ENCODE measurements around the gene CDYL2.

The CDYL2 gene

GRCh38 chr16:80591071-80591915 lies 213.1 kb downstream of the CDYL2 start:
- Histone ChIP-seq H3K36me3 (ENCODE audit: control insufficient read depth, insufficient read depth, low read length) (no peaks in the 10 kb centered on the region), H3K27ac (ENCODE audit: low read length) (no peak overlapping the region), H3K9me3 (ENCODE audit: control insufficient read depth, insufficient read depth, low read length) (no peaks in the 10 kb centered on the region; the same call in 1 of the 2 replicates), H3K27me3 (ENCODE audit: control insufficient read depth, insufficient read depth, low read length) (no peaks in the 10 kb centered on the region), H3K4me1 (ENCODE audit: control insufficient read depth, insufficient read depth, low read length) (no peaks in the 10 kb centered on the region), H3K4me3 (ENCODE audit: low read length) (no peak overlapping the region)
- no peak for DNase-seq (ENCODE audit: low read depth, low spot score)
- WGBS (ENCODE audit: insufficient coverage, insufficient read length): no CpG with 5 or more reads among the region's 7 CpGs

GRCh38 chr16:80587071-80587470 lies 217.3 kb downstream of the CDYL2 start:
- no peak for DNase-seq (ENCODE audit: low read depth, low spot score)
- no peak overlapping the region for H3K27ac ChIP-seq (ENCODE audit: low read length)
- no peaks in the 10 kb centered on the region for H3K27me3 ChIP-seq (ENCODE audit: control insufficient read depth, insufficient read depth, low read length)
- H3K4me1 ChIP-seq (ENCODE audit: control insufficient read depth, insufficient read depth, low read length): no peaks in the 10 kb centered on the region
- WGBS (ENCODE audit: insufficient coverage, insufficient read length): no CpG with 5 or more reads among the region's 4 CpGs
- no peaks in the 10 kb centered on the region; the same call in 1 of the 2 replicates for H3K9me3 ChIP-seq (ENCODE audit: control insufficient read depth, insufficient read depth, low read length)
- H3K36me3 ChIP-seq (ENCODE audit: control insufficient read depth, insufficient read depth, low read length): no peaks in the 10 kb centered on the region
- H3K4me3 ChIP-seq (ENCODE audit: low read length): no peak overlapping the region

GRCh38 chr16:80586476-80586875 lies 217.9 kb downstream of the CDYL2 start:
- H3K27ac ChIP-seq (ENCODE audit: low read length): no peak overlapping the region
- DNase-seq (ENCODE audit: low read depth, low spot score): no peak
- no peaks in the 10 kb centered on the region for H3K4me1 ChIP-seq (ENCODE audit: control insufficient read depth, insufficient read depth, low read length)
- H3K9me3 ChIP-seq (ENCODE audit: control insufficient read depth, insufficient read depth, low read length): no peaks in the 10 kb centered on the region; the same call in 1 of the 2 replicates
- H3K4me3 ChIP-seq (ENCODE audit: low read length): no peak overlapping the region
- H3K36me3 ChIP-seq (ENCODE audit: control insufficient read depth, insufficient read depth, low read length): no peaks in the 10 kb centered on the region
- H3K27me3 ChIP-seq (ENCODE audit: control insufficient read depth, insufficient read depth, low read length): no peaks in the 10 kb centered on the region

- Histone ChIP-seq H3K4me1 (ENCODE audit: control insufficient read depth, insufficient read depth, low read length) (no peaks in the 10 kb centered on the region), H3K27me3 (ENCODE audit: control insufficient read depth, insufficient read depth, low read length) (no peaks in the 10 kb centered on the region), H3K9me3 (ENCODE audit: control insufficient read depth, insufficient read depth, low read length) (no peaks in the 10 kb centered on the region; the same call in 1 of the 2 replicates), H3K36me3 (ENCODE audit: control insufficient read depth, insufficient read depth, low read length) (no peaks in the 10 kb centered on the region), H3K4me3 (ENCODE audit: low read length) (no peak overlapping the region), H3K27ac (ENCODE audit: low read length) (no peak overlapping the region)
- WGBS (ENCODE audit: insufficient coverage, insufficient read length): no CpG with 5 or more reads among the region's 4 CpGs
- no peak for DNase-seq (ENCODE audit: low read depth, low spot score)
These were observed 218.6 kb downstream of the CDYL2 start for GRCh38 chr16:80585764-80586163.

- Histone ChIP-seq H3K4me1 (ENCODE audit: control insufficient read depth, insufficient read depth, low read length) (no peaks in the 10 kb centered on the region), H3K4me3 (ENCODE audit: low read length) (no peak overlapping the region), H3K27me3 (ENCODE audit: control insufficient read depth, insufficient read depth, low read length) (no peaks in the 10 kb centered on the region), H3K27ac (ENCODE audit: low read length) (no peak overlapping the region), H3K9me3 (ENCODE audit: control insufficient read depth, insufficient read depth, low read length) (no peaks in the 10 kb centered on the region; the same call in 1 of the 2 replicates), H3K36me3 (ENCODE audit: control insufficient read depth, insufficient read depth, low read length) (no peaks in the 10 kb centered on the region)
- no peak for DNase-seq (ENCODE audit: low read depth, low spot score)
- no CpG with 5 or more reads among the region's 3 CpGs for WGBS (ENCODE audit: insufficient coverage, insufficient read length)
These were observed 220.9 kb downstream of the CDYL2 start for GRCh38 chr16:80583466-80583865.

- no peak overlapping the region for H3K27ac ChIP-seq (ENCODE audit: low read length)
- H3K4me1 ChIP-seq (ENCODE audit: control insufficient read depth, insufficient read depth, low read length): no peaks in the 10 kb centered on the region
- WGBS (ENCODE audit: insufficient coverage, insufficient read length): no CpG with 5 or more reads among the region's 10 CpGs
- H3K4me3 ChIP-seq (ENCODE audit: low read length): no peak overlapping the region
- no peak for DNase-seq (ENCODE audit: low read depth, low spot score)
- H3K9me3 ChIP-seq (ENCODE audit: control insufficient read depth, insufficient read depth, low read length): no peaks in the 10 kb centered on the region; the same call in 1 of the 2 replicates
- H3K27me3 ChIP-seq (ENCODE audit: control insufficient read depth, insufficient read depth, low read length): no peaks in the 10 kb centered on the region
- H3K36me3 ChIP-seq (ENCODE audit: control insufficient read depth, insufficient read depth, low read length): no peaks in the 10 kb centered on the region
These were observed 224.1 kb downstream of the CDYL2 start for GRCh38 chr16:80580109-80580832.

- no peak for DNase-seq (ENCODE audit: low read depth, low spot score)
- Histone ChIP-seq H3K36me3 (ENCODE audit: control insufficient read depth, insufficient read depth, low read length) (no peaks in the 10 kb centered on the region), H3K4me1 (ENCODE audit: control insufficient read depth, insufficient read depth, low read length) (no peaks in the 10 kb centered on the region), H3K4me3 (ENCODE audit: low read length) (no peak overlapping the region), H3K27ac (ENCODE audit: low read length) (no peak overlapping the region), H3K9me3 (ENCODE audit: control insufficient read depth, insufficient read depth, low read length) (no peaks in the 10 kb centered on the region; the same call in 1 of the 2 replicates), H3K27me3 (ENCODE audit: control insufficient read depth, insufficient read depth, low read length) (no peaks in the 10 kb centered on the region)
- whole genome bisulfite sequencing (ENCODE audit: insufficient coverage, insufficient read length): no CpG with 5 or more reads among the region's 11 CpGs
These were observed 226.7 kb downstream of the CDYL2 start for GRCh38 chr16:80577485-80578280.

GRCh38 chr16:80576343-80576912 lies 228.0 kb downstream of the CDYL2 start:
- Histone ChIP-seq H3K27me3 (ENCODE audit: control insufficient read depth, insufficient read depth, low read length) (no peaks in the 10 kb centered on the region), H3K27ac (ENCODE audit: low read length) (no peak overlapping the region)
- no CpG with 5 or more reads among the region's 1 CpG for WGBS (ENCODE audit: insufficient coverage, insufficient read length)

GRCh38 chr16:80573700-80574120 lies 230.7 kb downstream of the CDYL2 start:
- WGBS (ENCODE audit: insufficient coverage, insufficient read length): no CpG with 5 or more reads among the region's 6 CpGs
- Histone ChIP-seq H3K4me3 (ENCODE audit: low read length) (no peak overlapping the region), H3K27me3 (ENCODE audit: control insufficient read depth, insufficient read depth, low read length) (no peaks in the 10 kb centered on the region), H3K9me3 (ENCODE audit: control insufficient read depth, insufficient read depth, low read length) (no peaks in the 10 kb centered on the region; the same call in 1 of the 2 replicates), H3K36me3 (ENCODE audit: control insufficient read depth, insufficient read depth, low read length) (no peaks in the 10 kb centered on the region), H3K27ac (ENCODE audit: low read length) (no peak overlapping the region), H3K4me1 (ENCODE audit: control insufficient read depth, insufficient read depth, low read length) (no peaks in the 10 kb centered on the region)
- DNase-seq (ENCODE audit: low read depth, low spot score): no peak

More at GRCh38 chr16:80576343-80576912, 228.0 kb downstream of the CDYL2 start:
- Histone ChIP-seq H3K9me3 (ENCODE audit: control insufficient read depth, insufficient read depth, low read length) (no peaks in the 10 kb centered on the region; the same call in 1 of the 2 replicates), H3K4me1 (ENCODE audit: control insufficient read depth, insufficient read depth, low read length) (no peaks in the 10 kb centered on the region), H3K36me3 (ENCODE audit: control insufficient read depth, insufficient read depth, low read length) (no peaks in the 10 kb centered on the region), H3K4me3 (ENCODE audit: low read length) (no peak overlapping the region)
- DNase-seq (ENCODE audit: low read depth, low spot score): no peak

GRCh38 chr16:80570106-80570478 lies 234.3 kb downstream of the CDYL2 start:
- Histone ChIP-seq H3K36me3 (ENCODE audit: control insufficient read depth, insufficient read depth, low read length) (no peaks in the 10 kb centered on the region), H3K27ac (ENCODE audit: low read length) (no peak overlapping the region), H3K9me3 (ENCODE audit: control insufficient read depth, insufficient read depth, low read length) (no peaks in the 10 kb centered on the region; the same call in 1 of the 2 replicates), H3K4me1 (ENCODE audit: control insufficient read depth, insufficient read depth, low read length) (no peaks in the 10 kb centered on the region), H3K27me3 (ENCODE audit: control insufficient read depth, insufficient read depth, low read length) (no peaks in the 10 kb centered on the region), H3K4me3 (ENCODE audit: low read length) (no peak overlapping the region)
- DNase-seq (ENCODE audit: low read depth, low spot score): no peak
- WGBS (ENCODE audit: insufficient coverage, insufficient read length): no CpG with 5 or more reads among the region's 6 CpGs
